ENCODE data around the gene TMEM117. TPM values are rescaled to one million over a fixed set of nuclear protein-coding genes. Genes with fewer than 3 reads are reported as not detected.
"Not testable (repeated sequence)": the region's sequence is repeated elsewhere in the genome, so short reads cannot be mapped to it uniquely, and the experiment has no call there.

The TMEM117 gene
- total RNA-seq, 1 donor from 2014 or later, result 0.80 TPM

DNA sequence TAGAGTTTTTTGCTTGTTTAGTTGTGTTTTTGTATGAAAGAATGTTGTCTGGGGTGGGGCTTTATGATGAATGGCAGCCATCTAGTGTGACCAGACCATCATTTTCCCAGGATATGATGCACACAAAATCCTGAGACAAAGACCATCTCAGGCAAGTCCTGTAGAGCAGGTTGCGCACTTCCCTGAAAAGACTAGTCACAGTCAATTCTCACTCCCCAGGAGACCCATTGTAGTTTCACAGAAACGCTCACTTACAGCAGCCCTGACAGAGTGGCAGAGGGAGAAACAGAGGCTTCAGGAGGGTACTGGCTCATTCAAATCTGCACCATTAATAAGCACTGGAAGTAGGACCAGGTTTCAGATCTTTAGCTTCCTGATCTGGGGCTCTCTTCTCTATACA is 183.2 kb downstream of the TMEM117 start:
- no peaks in the 10 kb centered on the region for H3K9me3 Mint-ChIP-seq (ENCODE audit: unreplicated experiment)
- no peaks in the 10 kb centered on the region for H3K27me3 Mint-ChIP-seq (ENCODE audit: unreplicated experiment)
- H3K4me3 Mint-ChIP-seq (ENCODE audit: unreplicated experiment), result no peak overlapping the region
- no peaks in the 10 kb centered on the region for H3K4me1 Mint-ChIP-seq (ENCODE audit: unreplicated experiment)
- TF ChIP-seq, protein P1, sequence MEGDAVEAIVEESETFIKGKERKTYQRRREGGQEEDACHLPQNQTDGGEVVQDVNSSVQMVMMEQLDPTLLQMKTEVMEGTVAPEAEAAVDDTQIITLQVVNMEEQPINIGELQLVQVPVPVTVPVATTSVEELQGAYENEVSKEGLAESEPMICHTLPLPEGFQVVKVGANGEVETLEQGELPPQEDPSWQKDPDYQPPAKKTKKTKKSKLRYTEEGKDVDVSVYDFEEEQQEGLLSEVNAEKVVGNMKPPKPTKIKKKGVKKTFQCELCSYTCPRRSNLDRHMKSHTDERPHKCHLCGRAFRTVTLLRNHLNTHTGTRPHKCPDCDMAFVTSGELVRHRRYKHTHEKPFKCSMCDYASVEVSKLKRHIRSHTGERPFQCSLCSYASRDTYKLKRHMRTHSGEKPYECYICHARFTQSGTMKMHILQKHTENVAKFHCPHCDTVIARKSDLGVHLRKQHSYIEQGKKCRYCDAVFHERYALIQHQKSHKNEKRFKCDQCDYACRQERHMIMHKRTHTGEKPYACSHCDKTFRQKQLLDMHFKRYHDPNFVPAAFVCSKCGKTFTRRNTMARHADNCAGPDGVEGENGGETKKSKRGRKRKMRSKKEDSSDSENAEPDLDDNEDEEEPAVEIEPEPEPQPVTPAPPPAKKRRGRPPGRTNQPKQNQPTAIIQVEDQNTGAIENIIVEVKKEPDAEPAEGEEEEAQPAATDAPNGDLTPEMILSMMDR (IDR thresholded peaks at IDR 0.05; ENCODE audit: unreplicated experiment), result no peak
- no peaks in the 10 kb centered on the region for H3K36me3 Mint-ChIP-seq (ENCODE audit: low read depth, unreplicated experiment)
- H3K27ac Mint-ChIP-seq (ENCODE audit: unreplicated experiment), result no peak overlapping the region
- no peak for DNase-seq (ENCODE audit: low spot score)

DNA sequence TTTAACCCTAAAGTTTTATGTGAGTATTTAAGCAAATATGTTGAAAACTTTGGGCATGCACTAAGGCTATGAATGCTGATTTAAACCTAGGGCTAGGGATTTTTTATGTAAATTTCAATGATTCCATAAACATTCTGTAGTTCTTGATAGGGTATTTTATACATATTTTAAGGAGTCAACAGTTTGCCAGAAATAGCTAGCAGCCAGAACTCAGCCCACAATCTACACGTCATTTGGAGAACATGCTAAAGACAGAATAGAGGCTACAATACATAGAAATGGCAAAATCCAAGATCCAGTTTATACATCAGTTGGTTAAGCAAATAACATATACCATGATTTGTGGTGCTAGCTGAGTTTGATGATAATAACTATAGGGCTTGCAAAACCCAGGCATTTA is 184.7 kb downstream of the TMEM117 start:
- Mint-ChIP-seq H3K9me3 (ENCODE audit: unreplicated experiment) (no peaks in the 10 kb centered on the region), H3K36me3 (ENCODE audit: low read depth, unreplicated experiment) (no peaks in the 10 kb centered on the region), H3K4me1 (ENCODE audit: unreplicated experiment) (peaks cover 3% of the 10 kb centered on the region), H3K27ac (ENCODE audit: unreplicated experiment) (no peak overlapping the region), H3K27me3 (ENCODE audit: unreplicated experiment) (no peaks in the 10 kb centered on the region), H3K4me3 (ENCODE audit: unreplicated experiment) (no peak overlapping the region)
- DNase-seq (ENCODE audit: low spot score), result no peak
- TF ChIP-seq, protein P1 (IDR thresholded peaks at IDR 0.05; ENCODE audit: unreplicated experiment), result no peak

DNA sequence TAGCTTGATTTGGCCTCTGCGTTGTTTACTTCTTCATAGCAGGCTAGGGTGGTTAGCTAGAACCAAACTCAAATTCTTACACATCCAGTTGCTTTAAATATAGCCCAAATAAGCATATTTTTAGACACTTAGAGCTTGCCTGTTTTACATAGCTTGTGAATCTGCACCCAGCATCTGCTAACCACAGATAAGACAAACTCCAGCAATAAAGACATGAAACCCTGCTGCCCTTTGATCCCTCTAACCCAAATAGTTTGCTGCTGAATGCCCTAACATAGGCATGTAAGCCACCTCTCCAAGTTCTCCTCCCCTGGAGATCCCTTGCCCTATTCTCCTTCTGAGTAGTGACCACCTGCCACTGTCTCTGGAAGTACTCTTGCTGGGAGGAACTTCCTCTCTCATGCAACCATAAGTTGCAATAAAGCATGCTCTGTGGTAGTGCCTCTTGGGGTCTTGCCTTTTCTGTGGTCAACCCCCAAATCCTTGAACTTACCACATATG is 185.6 kb downstream of the TMEM117 start:
- DNase-seq (ENCODE audit: low spot score), result no peak
- Mint-ChIP-seq H3K27ac (ENCODE audit: unreplicated experiment) (no peak overlapping the region), H3K9me3 (ENCODE audit: unreplicated experiment) (no peaks in the 10 kb centered on the region), H3K4me1 (ENCODE audit: unreplicated experiment) (peaks cover 3% of the 10 kb centered on the region), H3K27me3 (ENCODE audit: unreplicated experiment) (no peaks in the 10 kb centered on the region), H3K4me3 (ENCODE audit: unreplicated experiment) (no peak overlapping the region), H3K36me3 (ENCODE audit: low read depth, unreplicated experiment) (no peaks in the 10 kb centered on the region)
- TF ChIP-seq, protein P1 (IDR thresholded peaks at IDR 0.05; ENCODE audit: unreplicated experiment), result no peak

DNA sequence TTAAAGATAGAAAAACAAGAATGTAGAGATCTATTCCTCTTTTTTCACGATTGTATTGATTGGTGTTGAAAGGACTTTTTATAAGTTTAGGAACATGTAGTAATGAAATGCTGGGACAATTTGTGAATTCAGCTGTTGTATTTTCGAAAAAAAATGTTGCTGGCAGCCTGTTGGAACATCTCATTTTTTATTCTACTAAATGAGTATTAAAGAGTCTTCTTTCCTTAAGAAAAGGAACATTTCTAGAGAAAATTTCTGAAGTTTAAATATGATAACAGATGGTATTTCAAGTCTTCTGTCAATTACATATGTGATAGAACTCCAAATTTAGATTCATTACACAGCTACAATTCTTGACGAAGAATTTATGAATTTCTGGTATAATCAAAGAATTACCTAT is 189.6 kb downstream of the TMEM117 start:
- Mint-ChIP-seq H3K27me3 (ENCODE audit: unreplicated experiment) (no peaks in the 10 kb centered on the region), H3K27ac (ENCODE audit: unreplicated experiment) (no peak overlapping the region), H3K4me3 (ENCODE audit: unreplicated experiment) (no peak overlapping the region), H3K9me3 (ENCODE audit: unreplicated experiment) (no peaks in the 10 kb centered on the region), H3K36me3 (ENCODE audit: low read depth, unreplicated experiment) (no peaks in the 10 kb centered on the region), H3K4me1 (ENCODE audit: unreplicated experiment) (peaks cover 3% of the 10 kb centered on the region)
- DNase-seq (ENCODE audit: low spot score), result no peak
- TF ChIP-seq, protein P1 (IDR thresholded peaks at IDR 0.05; ENCODE audit: unreplicated experiment), result no peak

DNA sequence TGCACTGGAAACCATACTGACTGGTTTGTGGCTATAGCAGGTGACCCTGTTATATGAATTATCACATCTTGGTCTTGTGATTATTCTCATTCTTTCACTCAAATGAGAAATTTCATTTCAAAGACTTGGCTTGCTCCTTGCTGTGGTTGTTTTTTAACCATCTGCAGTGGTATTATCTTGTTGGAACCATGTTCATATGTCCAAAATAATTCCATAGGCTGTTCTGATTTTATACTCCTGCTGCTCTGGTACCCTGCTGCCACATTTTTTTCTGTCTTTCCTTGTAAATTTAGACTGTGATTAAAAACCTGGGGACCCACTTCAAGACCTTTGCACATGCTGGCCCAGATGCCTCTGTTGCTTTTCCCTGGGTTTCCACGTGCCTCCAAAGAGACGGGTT is 190.2 kb downstream of the TMEM117 start:
- Mint-ChIP-seq H3K4me3 (ENCODE audit: unreplicated experiment) (no peak overlapping the region), H3K36me3 (ENCODE audit: low read depth, unreplicated experiment) (no peaks in the 10 kb centered on the region), H3K27me3 (ENCODE audit: unreplicated experiment) (no peaks in the 10 kb centered on the region), H3K27ac (ENCODE audit: unreplicated experiment) (no peak overlapping the region), H3K4me1 (ENCODE audit: unreplicated experiment) (peaks cover 3% of the 10 kb centered on the region), H3K9me3 (ENCODE audit: unreplicated experiment) (no peaks in the 10 kb centered on the region)
- TF ChIP-seq, protein P1 (IDR thresholded peaks at IDR 0.05; ENCODE audit: unreplicated experiment), result no peak
- DNase-seq (ENCODE audit: low spot score), result no peak

DNA sequence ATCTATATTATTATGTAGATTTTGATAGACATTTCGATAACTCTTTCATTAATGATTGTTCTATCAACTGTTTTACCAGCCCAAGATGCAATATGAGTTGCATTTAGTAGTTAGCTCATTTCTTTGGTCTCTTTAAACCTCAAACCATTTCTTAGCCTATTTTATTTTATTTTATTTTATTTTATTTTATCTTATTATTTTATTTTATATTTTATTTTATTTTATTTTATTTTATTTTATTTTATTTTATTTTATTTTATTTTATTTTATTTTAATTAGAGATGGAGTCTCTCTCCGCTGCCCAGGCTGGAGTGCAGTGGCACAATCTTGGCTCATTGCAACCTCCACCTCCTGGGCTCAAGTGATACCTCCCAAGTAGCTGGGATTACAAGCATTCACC is 191.0 kb downstream of the TMEM117 start:
- not testable (repeated sequence) for H3K27ac Mint-ChIP-seq (ENCODE audit: unreplicated experiment); H3K4me1 Mint-ChIP-seq (ENCODE audit: unreplicated experiment); H3K9me3 Mint-ChIP-seq (ENCODE audit: unreplicated experiment); DNase-seq (ENCODE audit: low spot score); H3K36me3 Mint-ChIP-seq (ENCODE audit: low read depth, unreplicated experiment); H3K4me3 Mint-ChIP-seq (ENCODE audit: unreplicated experiment); H3K27me3 Mint-ChIP-seq (ENCODE audit: unreplicated experiment)
